HepG2 (cell line): Measurements from ENCODE around the gene SS18L1. TPM values are rescaled to one million over a fixed set of nuclear protein-coding genes. Genes with fewer than 3 reads are reported as not detected.

Experiments
- ARID2 ChIP-seq: sonication (generic); formaldehyde crosslinking; IDR thresholded peaks from 2 replicates; pipeline ENCODE4 v1.8.1; 2022; ENCODE audit warnings: mild to moderate bottlenecking, missing genetic modification reagents, borderline replicate concordance
- CBX1 ChIP-seq: IDR thresholded peaks from one replicate; pipeline ENCODE4 v1.6.1; 2016; ENCODE audit warnings: antibody characterized with exemption, low read depth
- CHD4 ChIP-seq: fragments of 200-600 bp; sonication (generic); IDR thresholded peaks from 2 replicates; pipeline ENCODE4 v1.7.0; 2017; ENCODE audit warnings: mild to moderate bottlenecking, low read length, borderline replicate concordance
- IKZF5 ChIP-seq: IDR thresholded peaks from 2 replicates; pipeline ENCODE4 v1.6.1; 2018; ENCODE audit warnings: missing genetic modification reagents, mild to moderate bottlenecking, missing compliant biosample characterization
- ISX ChIP-seq: sonication (generic); formaldehyde crosslinking; conservative IDR thresholded peaks from 2 replicates; pipeline ENCODE4 v1.5.0; 2020; ENCODE audit warnings: missing genetic modification reagents
- MBD4 ChIP-seq: IDR thresholded peaks from 2 replicates; pipeline ENCODE4 v1.6.1; 2012; ENCODE audit warnings: low read length, inconsistent platforms, borderline replicate concordance
- MLXIP ChIP-seq: sonication (generic); formaldehyde crosslinking; IDR thresholded peaks from 2 replicates; pipeline ENCODE4 v1.9.0; 2021; ENCODE audit warnings: missing genetic modification reagents, borderline replicate concordance
- NFKBIZ ChIP-seq: IDR thresholded peaks from 2 replicates; pipeline ENCODE4 v1.6.1; 2018; ENCODE audit warnings: missing genetic modification reagents, missing compliant biosample characterization
- RFXANK ChIP-seq: IDR thresholded peaks from 2 replicates; pipeline ENCODE4 v1.6.1; 2016
- SYNCRIP ChIP-seq: fragments of 200-400 bp; formaldehyde crosslinking; IDR thresholded peaks from 2 replicates; pipeline ENCODE4 v1.6.1; 2018; ENCODE audit warnings: mild to moderate bottlenecking, low read depth, low read length; ENCODE audit not compliant: insufficient read depth
- TIGD3 ChIP-seq: sonication (generic); formaldehyde crosslinking; IDR thresholded peaks from 2 replicates; pipeline ENCODE4 v1.5.1; 2020; ENCODE audit warnings: mild to moderate bottlenecking, missing genetic modification reagents, borderline replicate concordance
- TP53 ChIP-seq: sonication (generic); formaldehyde crosslinking; conservative IDR thresholded peaks from 2 replicates; pipeline ENCODE4 v1.4.0; 2020; ENCODE audit warnings: missing genetic modification reagents
- ZBTB43 ChIP-seq: sonication (generic); formaldehyde crosslinking; conservative IDR thresholded peaks from 2 replicates; pipeline ENCODE4 v1.4.0; 2020; ENCODE audit warnings: missing genetic modification reagents
- ZIK1 ChIP-seq: sonication (generic); formaldehyde crosslinking; IDR thresholded peaks from 2 replicates; pipeline ENCODE4 v1.5.0; 2020; ENCODE audit warnings: mild to moderate bottlenecking, low read depth, missing genetic modification reagents, borderline replicate concordance
- ZMAT3 ChIP-seq: sonication (generic); formaldehyde crosslinking; conservative IDR thresholded peaks from 2 replicates; pipeline ENCODE4 v1.7.0; 2021; ENCODE audit warnings: missing genetic modification reagents
- ZNF12 ChIP-seq: sonication (generic); formaldehyde crosslinking; IDR thresholded peaks from 2 replicates; pipeline ENCODE4 v1.5.0; 2020; ENCODE audit warnings: missing genetic modification reagents
- ZNF160 ChIP-seq: sonication (generic); formaldehyde crosslinking; IDR thresholded peaks from 2 replicates; pipeline ENCODE4 v1.8.0; 2022; ENCODE audit warnings: mild to moderate bottlenecking, inconsistent platforms, missing genetic modification reagents
- ZNF264 ChIP-seq: sonication (generic); formaldehyde crosslinking; IDR thresholded peaks from 2 replicates; pipeline ENCODE4 v1.4.0; 2020; ENCODE audit warnings: missing genetic modification reagents
- ZNF350 ChIP-seq: sonication (generic); formaldehyde crosslinking; IDR thresholded peaks from 2 replicates; pipeline ENCODE4 v1.4.0; 2020; ENCODE audit warnings: mild to moderate bottlenecking, low read depth, missing genetic modification reagents, borderline replicate concordance
- ZNF441 ChIP-seq: sonication (generic); formaldehyde crosslinking; IDR thresholded peaks from 2 replicates; pipeline ENCODE4 v1.7.0; 2021; ENCODE audit warnings: missing genetic modification reagents, borderline replicate concordance
- ZNF546 ChIP-seq: sonication (generic); formaldehyde crosslinking; conservative IDR thresholded peaks from 2 replicates; pipeline ENCODE4 v1.8.1; 2023; ENCODE audit warnings: mild to moderate bottlenecking, missing genetic modification reagents
- ZSCAN22 ChIP-seq: sonication (generic); formaldehyde crosslinking; IDR thresholded peaks from 2 replicates; pipeline ENCODE4 v1.4.0; 2020; ENCODE audit warnings: mild to moderate bottlenecking, missing genetic modification reagents
- ZSCAN30 ChIP-seq: sonication (generic); formaldehyde crosslinking; IDR thresholded peaks from 2 replicates; pipeline ENCODE4 v1.5.0; 2020; ENCODE audit warnings: mild to moderate bottlenecking, missing genetic modification reagents
- polyA plus RNA-seq, 8 experiments: library from polyadenylated mRNA; depleted of rRNA in 3 of 8; stranded (reverse) in 7 of 8; unstranded in 1 of 8; fragments of >200 nt; fragmentation: Illumina TruSeq in 4 of 8; extraction: Trizol in 4 of 8; gene quantifications; 2 replicates each; pipeline versions ENCODE4 v1.2.1 to v1.2.3, GENCODE V29; 2011 to 2016; ENCODE audit warnings: low read depth in 4 of 8, missing spikeins in 1 of 8, mixed read lengths in 1 of 8; ENCODE audit not compliant: insufficient read depth in 1 of 8
- total RNA-seq, 5 experiments: library from RNA; depleted of rRNA; stranded (reverse); fragments of >200 nt; fragmentation: Illumina TruSeq; extraction: Trizol; gene quantifications; 2 replicates each; pipeline ENCODE4 v1.2.3, GENCODE V29; 2016; ENCODE audit warnings: low read depth in 1 of 5

Gene SS18L1
- total and polyA plus RNA-seq, 2 of the 13 experiments (the other 11 are each of a cell fraction or from before 2014, with no cell fraction given) = 17.8 to 27.6 TPM

- TF ChIP-seq MLXIP (CRISPR knock-in tag) = no peak
- TF ChIP-seq SYNCRIP = no peak
- no peak for TF ChIP-seq TP53 (CRISPR knock-in tag)
- no peak; the same call in 1 of the 2 replicates for TF ChIP-seq ISX (CRISPR knock-in tag)
- TF ChIP-seq ARID2 (CRISPR knock-in tag) = 0 out of 2 replicates have a peak, but pooled peaks have one; percentile 1
- 0 out of 2 replicates have a peak, but pooled peaks have one; percentile 71 for TF ChIP-seq NFKBIZ
- peak; percentile 43; the same call in 1 of the 2 replicates for TF ChIP-seq ZNF12 (CRISPR knock-in tag)
- peak; percentile 74 for TF ChIP-seq ZNF546 (CRISPR knock-in tag)
- TF ChIP-seq CBX1 = peak; percentile 86
- TF ChIP-seq CHD4 = no peak
- no peak for TF ChIP-seq ZSCAN30 (CRISPR knock-in tag)
- TF ChIP-seq ZMAT3 (CRISPR knock-in tag) = 0 out of 2 replicates have a peak, but pooled peaks have one; percentile 21
- TF ChIP-seq ZNF350 (CRISPR knock-in tag) = no peak
- 0 out of 2 replicates have a peak, but pooled peaks have one; percentile 43 for TF ChIP-seq ZSCAN22 (CRISPR knock-in tag)
- TF ChIP-seq MBD4 = no peak
- no peak; the same call in 1 of the 2 replicates for TF ChIP-seq IKZF5 (CRISPR knock-in tag)
- 0 out of 2 replicates have a peak, but pooled peaks have one; percentile 16 for TF ChIP-seq ZBTB43 (CRISPR knock-in tag)
- peak; percentile 42; the same call in 1 of the 2 replicates for TF ChIP-seq ZNF160
- TF ChIP-seq TIGD3 = no peak
- no peak for TF ChIP-seq ZNF264
- no peak for TF ChIP-seq RFXANK (CRISPR knock-in tag)
- TF ChIP-seq ZIK1 = no peak; the same call in 1 of the 2 replicates
- no peak; the same call in 1 of the 2 replicates for TF ChIP-seq ZNF441
These were observed at the start of gene SS18L1, which contains the start of gene PSMA7 (continued) for GRCh38 chr20:62143081-62143956.
